K562 (cell line): ENCODE results near the gene AGAP1. TPM values are rescaled to one million over a fixed set of nuclear protein-coding genes. Genes with fewer than 3 reads are reported as not detected.
"Not testable (repeated sequence)": the region's sequence is repeated elsewhere in the genome, so short reads cannot be mapped to it uniquely, and the experiment has no call there.

Experiments used
- ATAC-seq: fragments of 200-7000 bp; cut with Tn5 transposase; 3 replicates; pipeline ENCODE4 v1.9.1; 2020; ENCODE audit warnings: moderate library complexity
- BruUV-seq: library from RNA; stranded (reverse); fragments of 400-500 nt; replicated peaks from 2 replicates; lab custom pipeline; 2021; lab: Mats Ljungman, UMichigan
- CTCF ChIA-PET: fragments of 300-600 bp; formaldehyde crosslinking; extraction: SDS; loops from one replicate; lab custom pipeline; 2021; ENCODE audit warnings: low intra/inter-chr PET ratio; lab: Yijun Ruan, JAX
- POLR2A ChIA-PET: fragments of 300-600, 350-650 bp; sonication (Branson Sonifier 250); formaldehyde crosslinking; extraction: SDS; loops from one replicate; lab custom pipeline; 2021; ENCODE audit warnings: antibody characterized with exemption, inconsistent platforms; lab: Yijun Ruan, JAX
- DNase-seq, 4 experiments: peaks; one replicate each; pipeline versions ENCODE4 v3.0.0 to v3.0.0-alpha.2; 2011 to 2018; ENCODE audit warnings: low spot score in 3 of 4, mixed read lengths in 3 of 4; ENCODE audit errors: extremely low read depth in 1 of 4
- FAIRE-seq: peaks from 2 replicates; lab custom pipeline; 2011; peaks lifted over from hg19 to GRCh38; lab: Jason Lieb, UNC
- H2AFZ ChIP-seq: 2 replicates; pipeline ENCODE4 v1.6.0; 2011; ENCODE audit warnings: low read depth, low read length, control low read depth, inconsistent platforms
- H3K27ac ChIP-seq: fragments of 200-600 bp; 3 replicates; pipeline ENCODE4 v1.8.0; 2011; ENCODE audit warnings: low read depth, mild to moderate bottlenecking, control low read depth, inconsistent platforms, low read length, moderate library complexity, mixed read lengths; ENCODE audit errors: extremely low read depth
- H3K27me3 ChIP-seq, 2 experiments: fragments of 300-600 bp in 1 of 2; 2 replicates in 1 of 2; 3 replicates in 1 of 2; pipeline versions ENCODE4 v1.6.0 to v1.8.0; 2011; ENCODE audit warnings: inconsistent platforms in 2 of 2, low read length in 2 of 2, mild to moderate bottlenecking in 1 of 2, mixed read lengths in 1 of 2, moderate library complexity in 1 of 2; ENCODE audit not compliant: control insufficient read depth in 2 of 2, insufficient read depth in 2 of 2
- H3K36me3 ChIP-seq: fragments of 300-600 bp; 3 replicates; pipeline ENCODE4 v1.8.0; 2011; ENCODE audit warnings: mild to moderate bottlenecking, low read length, inconsistent platforms; ENCODE audit not compliant: control insufficient read depth, insufficient read depth
- H3K4me1 ChIP-seq, 2 experiments: fragments of 200-600 bp in 1 of 2; replicated peaks in 1 of 2; 2 replicates in 1 of 2; 3 replicates in 1 of 2; pipeline versions ENCODE4 v1.5.1 to v1.8.0; 2011; ENCODE audit warnings: inconsistent platforms in 2 of 2, low read length in 2 of 2, mild to moderate bottlenecking in 1 of 2, mixed read lengths in 1 of 2, moderate library complexity in 1 of 2; ENCODE audit not compliant: control insufficient read depth in 2 of 2, insufficient read depth in 2 of 2
- H3K4me2 ChIP-seq: 2 replicates; pipeline ENCODE4 v1.6.1; 2011; ENCODE audit warnings: low read length, control low read depth, inconsistent platforms, mixed read lengths; ENCODE audit not compliant: insufficient read depth
- H3K4me3 ChIP-seq: fragments of 200-600 bp; sonication (generic), shearing (Covaris generic); 2 replicates; pipeline ENCODE4 v1.5.1; 2016; ENCODE audit warnings: control low read depth, inconsistent platforms
- H3K79me2 ChIP-seq: fragments of 200-600 bp; 3 replicates; pipeline ENCODE4 v1.8.0; 2011; ENCODE audit warnings: low read length, inconsistent platforms; ENCODE audit not compliant: control insufficient read depth, insufficient read depth
- H3K9ac ChIP-seq, 2 experiments: 2 replicates each; pipeline versions ENCODE4 v1.6.0 to v1.6.1; 2011; ENCODE audit warnings: low read depth in 2 of 2, low read length in 2 of 2, control low read depth in 1 of 2, inconsistent platforms in 1 of 2, mild to moderate bottlenecking in 1 of 2, mixed read lengths in 1 of 2; ENCODE audit not compliant: insufficient read depth in 1 of 2
- H3K9me1 ChIP-seq: one replicate; pipeline ENCODE4 v1.6.0; 2011; ENCODE audit warnings: inconsistent platforms, mild to moderate bottlenecking, low read length, moderate library complexity; ENCODE audit not compliant: control insufficient read depth, insufficient read depth
- H3K9me3 ChIP-seq: replicated peaks from 2 replicates; pipeline ENCODE4 v1.5.1; 2011; ENCODE audit warnings: low read depth, low read length, inconsistent platforms; ENCODE audit not compliant: control insufficient read depth, insufficient read depth
- H4K20me1 ChIP-seq: replicated peaks from 2 replicates; pipeline ENCODE4 v1.6.1; 2011; ENCODE audit warnings: low read length, inconsistent platforms, mixed read lengths; ENCODE audit not compliant: control insufficient read depth, insufficient read depth
- ATF4 ChIP-seq: fragments of 450-650 bp; formaldehyde crosslinking; IDR thresholded peaks from 2 replicates; pipeline ENCODE4 v1.4.0; 2022; ENCODE audit warnings: mild to moderate bottlenecking, moderate library complexity
- CCAR2 ChIP-seq: fragments of 200-400 bp; formaldehyde crosslinking; IDR thresholded peaks from 2 replicates; pipeline ENCODE4 v1.6.1; 2017; ENCODE audit warnings: mild to moderate bottlenecking, low read depth, low read length
- EP300 ChIP-seq: IDR thresholded peaks from 2 replicates; pipeline ENCODE4 v1.6.1; 2012; ENCODE audit warnings: low read length, improper control_type of control experiment
- FOS ChIP-seq: IDR thresholded peaks from 3 replicates; pipeline ENCODE4 v1.6.1; 2011; ENCODE audit not compliant: insufficient read length; ENCODE audit errors: extremely low read depth
- KAT7 ChIP-seq: sonication (generic); formaldehyde crosslinking; IDR thresholded peaks from 2 replicates; pipeline ENCODE4 v1.8.0; 2022; ENCODE audit warnings: missing genetic modification reagents, mild to moderate bottlenecking, borderline replicate concordance
- KDM5B ChIP-seq: fragments of 200-600 bp; sonication (generic); IDR thresholded peaks from 2 replicates; pipeline ENCODE4 v1.6.1; 2012; ENCODE audit warnings: low read depth, mild to moderate bottlenecking, moderate library complexity, low read length, control low read depth, inconsistent platforms; ENCODE audit not compliant: insufficient replicate concordance
- SRSF3 ChIP-seq: fragments of 200-400 bp; formaldehyde crosslinking; IDR thresholded peaks from 2 replicates; pipeline ENCODE4 v1.6.1; 2016; ENCODE audit warnings: mild to moderate bottlenecking, low read length, moderate library complexity; ENCODE audit not compliant: insufficient read depth
- ZEB2 ChIP-seq: fragments of 450-650 bp; IDR thresholded peaks from 2 replicates; pipeline ENCODE4 v1.6.1; 2016
- ZNF75A ChIP-seq: fragments of 450-650 bp; formaldehyde crosslinking; IDR thresholded peaks from 2 replicates; pipeline ENCODE4 v1.4.0; 2020; ENCODE audit warnings: mild to moderate bottlenecking
- WGBS: fragments of 100-300 bp; shearing (Covaris generic); methylation state at CpG from one replicate; pipeline ENCODE4 v1.1.6; 2016; ENCODE audit warnings: low coverage, mixed read lengths; ENCODE audit not compliant: insufficient coverage; ENCODE audit errors: missing lambda C conversion rate; 5-methylcytosine and 5-hydroxymethylcytosine counted together
- in situ Hi-C: fragments of 300-500 bp; cut with MboI; formaldehyde crosslinking; loops from 4 replicates; pipeline ENCODE4 v1.15.0; 2018; ENCODE audit warnings: inconsistent platforms, mixed read lengths
- intact Hi-C: fragments of 100-400 bp; cut with micrococcal nuclease; formaldehyde crosslinking; loops from 2 replicates; pipeline ENCODE4 v1.14.2; 2022
- polyA plus RNA-seq, 8 experiments: library from polyadenylated mRNA; depleted of rRNA in 4 of 8; stranded (reverse) in 5 of 8; unstranded in 3 of 8; fragments of >200 nt; fragmentation: Nextera tagmentation in 2 of 8; fragmentation: Illumina TruSeq in 1 of 8; extraction: Ambion mirVana in 2 of 8; extraction: Trizol in 1 of 8; gene quantifications; 2 replicates each; pipeline versions ENCODE4 v1.2.1 to v1.2.3, GENCODE V29; 2011 to 2014; ENCODE audit warnings: inconsistent platforms in 1 of 8, missing spikeins in 1 of 8
- total RNA-seq, 7 experiments: library from RNA; depleted of rRNA in 6 of 7; stranded (reverse); fragments of >200 nt in 6 of 7; fragmentation: Illumina TruSeq in 2 of 7; extraction: Trizol in 2 of 7; gene quantifications; 2 replicates each; pipeline versions ENCODE4 v1.2.1 to v1.2.3, GENCODE V29; 2011 to 2021; ENCODE audit warnings: low replicate concordance in 1 of 7
- TF ChIP-seq, protein P1 (sequence below), 2 experiments: IDR thresholded peaks; 2 replicates each; pipeline ENCODE4 v1.6.1; 2012; ENCODE audit warnings: improper control_type of control experiment in 2 of 2, low read depth in 2 of 2, low read length in 2 of 2, borderline replicate concordance in 1 of 2

AGAP1 gene
- total and polyA plus RNA-seq, 9 of the 15 experiments (the other 6 are each of a cell fraction or from before 2014, with no cell fraction given), result 1.3 to 24.0 (median 10.6) TPM

DNA sequence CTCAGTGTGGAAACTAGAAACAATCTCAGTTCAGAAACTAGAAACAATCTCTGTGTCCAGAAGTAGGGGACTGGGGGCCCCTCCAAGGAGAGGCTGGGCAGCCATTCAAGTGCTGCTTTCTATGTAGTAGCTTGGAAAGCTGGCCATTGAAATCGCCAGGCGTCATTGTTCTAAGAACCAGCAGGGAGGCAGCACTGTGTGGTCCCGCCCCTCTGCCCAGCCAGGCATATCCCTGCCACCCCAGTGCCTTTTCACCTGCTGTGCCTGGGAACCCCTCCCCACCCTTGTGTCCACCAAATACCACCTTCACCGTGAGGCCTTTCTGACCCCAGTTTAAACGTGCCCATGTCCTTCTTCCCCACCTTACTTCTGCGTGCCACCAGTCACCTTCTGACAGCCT, 452.7 kb downstream of the AGAP1 start (continued):
- TF ChIP-seq FOS, result no peak
- TF ChIP-seq, all 486 proteins: peak for 0

DNA sequence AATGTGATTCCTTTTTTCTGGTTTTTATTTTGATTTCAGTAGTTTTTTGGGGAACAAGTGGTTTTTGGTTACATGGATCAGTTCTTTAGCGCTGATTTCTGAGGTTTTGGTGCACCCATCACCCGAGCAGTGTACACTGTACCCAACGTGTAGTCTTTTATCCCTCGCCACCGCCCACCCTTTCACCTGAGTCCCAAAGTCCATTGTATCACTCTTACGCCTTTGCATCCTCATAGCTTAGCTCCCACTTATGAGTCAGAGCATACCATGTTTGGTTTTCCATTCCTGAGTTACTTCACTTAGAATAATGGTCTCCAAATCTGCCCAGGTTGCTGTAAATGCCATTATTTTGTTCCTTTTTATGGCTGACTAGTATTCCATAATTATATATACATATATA, 453.2 kb downstream of the AGAP1 start:
- H3K27ac ChIP-seq, H3K36me3 ChIP-seq, CTCF ChIA-PET, ATAC-seq, H3K9me1 ChIP-seq, intact Hi-C loops, POLR2A ChIA-PET, H3K9me3 ChIP-seq, H3K4me3 ChIP-seq, FAIRE-seq, H2AFZ ChIP-seq, H3K9ac ChIP-seq, H4K20me1 ChIP-seq, H3K4me1 ChIP-seq, DNase-seq, BruUV-seq, H3K4me2 ChIP-seq, H3K27me3 ChIP-seq, H3K79me2 ChIP-seq, in situ Hi-C loops: not testable (repeated sequence)
- 90% methylated on average over 6 of the region's 6 CpGs for WGBS

- Histone ChIP-seq H2AFZ (no peak overlapping the region), H3K9me3 (no peaks in the 10 kb centered on the region), H3K4me3 (no peak overlapping the region), H3K79me2 (no peaks in the 10 kb centered on the region), H3K4me1 (no peaks in the 10 kb centered on the region), H3K27me3 (no peaks in the 10 kb centered on the region), H3K4me2 (no peak overlapping the region), H3K9ac (no peak overlapping the region), H3K36me3 (no peaks in the 10 kb centered on the region), H3K9me1 (no peaks in the 10 kb centered on the region), H4K20me1 (no peaks in the 10 kb centered on the region), H3K27ac (no peak overlapping the region)
- no TSS peak for BruUV-seq
- in situ Hi-C loops (no loop called here), intact Hi-C loops (no loop called here)
- FAIRE-seq, result no peak
- DNase-seq, result no peak
- 71% methylated on average over 8 of the region's 17 CpGs for WGBS
- POLR2A ChIA-PET, result no interaction called here
- CTCF ChIA-PET, result no interaction called here
- no peak for ATAC-seq
- TF ChIP-seq KAT7 (CRISPR knock-in tag) (no peak), CCAR2 (no peak), ZNF75A (CRISPR knock-in tag) (no peak), ATF4 (no peak), EP300 (no peak), ZEB2 (no peak), SRSF3 (no peak), KDM5B (no peak)
- TF ChIP-seq, protein P1, sequence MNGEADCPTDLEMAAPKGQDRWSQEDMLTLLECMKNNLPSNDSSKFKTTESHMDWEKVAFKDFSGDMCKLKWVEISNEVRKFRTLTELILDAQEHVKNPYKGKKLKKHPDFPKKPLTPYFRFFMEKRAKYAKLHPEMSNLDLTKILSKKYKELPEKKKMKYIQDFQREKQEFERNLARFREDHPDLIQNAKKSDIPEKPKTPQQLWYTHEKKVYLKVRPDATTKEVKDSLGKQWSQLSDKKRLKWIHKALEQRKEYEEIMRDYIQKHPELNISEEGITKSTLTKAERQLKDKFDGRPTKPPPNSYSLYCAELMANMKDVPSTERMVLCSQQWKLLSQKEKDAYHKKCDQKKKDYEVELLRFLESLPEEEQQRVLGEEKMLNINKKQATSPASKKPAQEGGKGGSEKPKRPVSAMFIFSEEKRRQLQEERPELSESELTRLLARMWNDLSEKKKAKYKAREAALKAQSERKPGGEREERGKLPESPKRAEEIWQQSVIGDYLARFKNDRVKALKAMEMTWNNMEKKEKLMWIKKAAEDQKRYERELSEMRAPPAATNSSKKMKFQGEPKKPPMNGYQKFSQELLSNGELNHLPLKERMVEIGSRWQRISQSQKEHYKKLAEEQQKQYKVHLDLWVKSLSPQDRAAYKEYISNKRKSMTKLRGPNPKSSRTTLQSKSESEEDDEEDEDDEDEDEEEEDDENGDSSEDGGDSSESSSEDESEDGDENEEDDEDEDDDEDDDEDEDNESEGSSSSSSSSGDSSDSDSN (IDR thresholded peaks at IDR 0.05; ENCODE audit: borderline replicate concordance in 1 of 2, low read depth in 2 of 2, low read length in 2 of 2), result no peak
These were observed 456.0 kb downstream of the AGAP1 start for GRCh38 chr2:235949567-235950472.
